Tibial nerve (tissue), 3 donors: ENCODE data around the gene BICDL1.

Experiments used
- POLR2A ChIP-seq, 2 donors: fragments of 450-650 bp; IDR thresholded peaks; one replicate each; pipeline ENCODE4 v1.6.1; 2017; ENCODE audit warnings: antibody characterized with exemption in 2 of 2, mild to moderate bottlenecking in 2 of 2, moderate library complexity in 2 of 2
- TF ChIP-seq, protein P1 (sequence below), 5 experiments: fragments of 200-600 bp in 3 of 5; fragments of 450-650 bp in 2 of 5; sonication (generic) in 3 of 5; IDR thresholded peaks; one replicate each; pipeline ENCODE4 v1.5.1; 2016 to 2019; ENCODE audit warnings: antibody characterized with exemption in 5 of 5, mild to moderate bottlenecking in 3 of 5, moderate library complexity in 2 of 5

DNA sequence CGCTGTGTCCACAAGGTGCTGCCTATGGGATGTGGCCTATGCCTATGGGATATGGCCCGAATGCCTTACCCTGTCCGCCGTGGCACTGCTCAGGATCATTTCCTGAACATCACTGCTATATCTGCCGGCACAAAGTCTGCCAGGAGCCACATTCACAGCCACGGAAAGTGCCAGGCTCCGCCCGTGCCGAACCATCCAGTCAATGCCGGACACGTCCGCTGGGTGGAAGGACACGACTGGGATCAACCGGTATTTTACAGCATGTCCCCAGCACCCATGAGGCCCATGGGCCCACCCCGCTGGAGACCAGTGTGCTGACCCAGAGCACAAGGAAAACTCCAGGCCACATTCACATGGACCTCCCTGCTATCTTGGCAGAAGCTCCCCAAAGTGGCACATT, 142.1 kb downstream of the BICDL1 start:
- TF ChIP-seq, protein P1, sequence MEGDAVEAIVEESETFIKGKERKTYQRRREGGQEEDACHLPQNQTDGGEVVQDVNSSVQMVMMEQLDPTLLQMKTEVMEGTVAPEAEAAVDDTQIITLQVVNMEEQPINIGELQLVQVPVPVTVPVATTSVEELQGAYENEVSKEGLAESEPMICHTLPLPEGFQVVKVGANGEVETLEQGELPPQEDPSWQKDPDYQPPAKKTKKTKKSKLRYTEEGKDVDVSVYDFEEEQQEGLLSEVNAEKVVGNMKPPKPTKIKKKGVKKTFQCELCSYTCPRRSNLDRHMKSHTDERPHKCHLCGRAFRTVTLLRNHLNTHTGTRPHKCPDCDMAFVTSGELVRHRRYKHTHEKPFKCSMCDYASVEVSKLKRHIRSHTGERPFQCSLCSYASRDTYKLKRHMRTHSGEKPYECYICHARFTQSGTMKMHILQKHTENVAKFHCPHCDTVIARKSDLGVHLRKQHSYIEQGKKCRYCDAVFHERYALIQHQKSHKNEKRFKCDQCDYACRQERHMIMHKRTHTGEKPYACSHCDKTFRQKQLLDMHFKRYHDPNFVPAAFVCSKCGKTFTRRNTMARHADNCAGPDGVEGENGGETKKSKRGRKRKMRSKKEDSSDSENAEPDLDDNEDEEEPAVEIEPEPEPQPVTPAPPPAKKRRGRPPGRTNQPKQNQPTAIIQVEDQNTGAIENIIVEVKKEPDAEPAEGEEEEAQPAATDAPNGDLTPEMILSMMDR (IDR thresholded peaks at IDR 0.05) = no peak
- TF ChIP-seq POLR2A (IDR thresholded peaks at IDR 0.05) = no peak
